Measurements from ENCODE around the gene LRRC52.
"Not testable (repeated sequence)": the region's sequence is repeated elsewhere in the genome, so short reads cannot be mapped to it uniquely, and the experiment has no call there.

Gene LRRC52

GRCh38 chr1:165581926-165582325 is 38.1 kb downstream of the LRRC52 start:
- DNase-seq (ENCODE audit: low read depth): no peak

- DNase-seq (ENCODE audit: low read depth): no peak
Measured at GRCh38 chr1:165586398-165586797, 42.6 kb downstream of the LRRC52 start.

GRCh38 chr1:165591391-165591790 is 47.6 kb downstream of the LRRC52 start:
- DNase-seq (ENCODE audit: low read depth): not testable (repeated sequence)

- DNase-seq (ENCODE audit: low read depth): peak; percentile 55
Measured at GRCh38 chr1:165592945-165593823, 49.4 kb downstream of the LRRC52 start.

- no peak for DNase-seq (ENCODE audit: low read depth)
Measured at GRCh38 chr1:165595246-165595938, 51.6 kb downstream of the LRRC52 start.

GRCh38 chr1:165597883-165598675 is 54.3 kb downstream of the LRRC52 start:
- DNase-seq (ENCODE audit: low read depth): peak; percentile 94

DNA sequence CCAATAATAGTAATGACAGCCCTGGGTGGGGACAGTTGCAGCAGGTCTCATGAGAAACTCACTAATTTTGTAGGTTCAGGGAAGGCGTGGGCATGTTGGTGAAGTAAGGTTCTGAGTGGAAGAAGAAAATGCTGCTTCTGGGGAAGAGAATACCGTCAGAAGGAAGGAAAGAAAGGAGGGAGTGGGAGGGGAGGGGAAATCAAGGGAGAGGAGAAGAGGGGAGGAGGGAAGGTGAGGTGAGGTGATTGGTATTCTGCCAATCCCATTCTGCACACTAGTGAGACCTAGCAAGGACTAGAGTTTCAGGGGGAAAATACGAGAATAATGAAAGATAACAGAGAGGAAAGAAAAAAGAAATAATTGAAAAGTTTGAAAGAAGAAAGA is 54.9 kb downstream of the LRRC52 start:
- no peak for DNase-seq (ENCODE audit: low read depth)

DNA sequence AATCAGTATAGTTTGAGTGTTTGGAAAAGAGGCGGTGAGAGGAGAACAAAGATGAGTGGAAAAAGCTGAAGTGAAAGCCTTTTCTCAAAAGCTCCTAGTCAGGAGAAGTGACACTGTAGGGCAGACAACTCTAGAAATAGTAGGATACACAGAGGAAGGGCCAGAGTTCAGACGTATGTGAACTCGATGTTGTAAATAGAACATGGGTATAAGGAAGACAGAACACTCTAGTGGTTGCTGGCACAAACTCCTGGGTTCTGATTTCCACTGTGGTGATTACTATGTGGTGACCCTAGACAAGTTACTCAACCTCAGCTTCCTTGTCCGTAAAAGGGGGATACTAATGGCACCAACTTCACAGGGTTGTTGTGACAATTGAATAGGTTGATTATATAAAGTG is 57.0 kb downstream of the LRRC52 start:
- no peak for DNase-seq (ENCODE audit: low read depth)

GRCh38 chr1:165603810-165604209 is 60.0 kb downstream of the LRRC52 start:
- no peak for DNase-seq (ENCODE audit: low read depth)

DNA sequence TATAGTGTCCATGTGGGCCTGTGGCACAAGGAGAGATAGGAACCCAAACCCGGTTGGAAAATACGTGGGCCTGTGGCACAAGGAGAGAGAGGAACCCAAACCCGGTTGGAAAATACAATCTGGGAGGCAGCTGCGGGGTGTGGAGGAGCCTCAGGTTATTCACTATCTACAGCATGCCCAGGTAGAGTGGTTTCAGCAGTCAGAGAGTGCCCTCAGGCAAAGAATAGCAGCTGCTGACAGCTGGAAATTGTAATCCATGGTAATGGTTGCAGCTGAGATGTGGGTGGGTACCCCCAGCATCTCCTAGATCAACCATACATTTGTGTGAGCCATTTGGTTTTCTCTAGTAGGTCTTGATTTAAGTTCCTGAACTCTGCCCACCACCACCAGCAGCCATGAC is 61.4 kb downstream of the LRRC52 start:
- DNase-seq (ENCODE audit: low read depth): no peak

- DNase-seq (ENCODE audit: low read depth): not testable (repeated sequence)
Measured at GRCh38 chr1:165606676-165607075, 62.9 kb downstream of the LRRC52 start.

- no peak for DNase-seq (ENCODE audit: low read depth)
Measured at GRCh38 chr1:165610866-165611265, 67.1 kb downstream of the LRRC52 start.

DNA sequence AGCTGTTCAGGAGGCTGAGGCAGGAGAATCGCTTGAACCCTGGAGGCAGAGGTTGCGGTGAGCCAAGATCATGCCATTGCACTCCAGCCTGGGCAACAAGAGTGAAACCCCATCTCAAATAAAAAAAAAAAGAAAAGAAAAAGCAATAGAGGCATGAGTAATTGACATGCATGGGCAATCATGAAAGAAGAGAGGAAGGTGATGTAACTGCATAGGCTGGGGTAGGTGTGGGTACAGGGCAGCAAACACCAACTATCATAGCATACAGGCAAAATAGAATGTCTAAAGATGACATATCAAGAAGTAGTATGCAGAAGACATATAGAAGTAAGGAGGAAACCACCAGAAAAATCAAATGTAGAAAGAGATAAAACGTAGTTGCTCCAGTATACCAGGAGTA is 68.3 kb downstream of the LRRC52 start:
- DNase-seq (ENCODE audit: low read depth): no peak

Data from stimulated activated CD8-positive, alpha-beta memory T cell treated with anti-CD3 and anti-CD28 coated beads, Interleukin-4, amount 100 ng/mL, for 24 hours (primary cell).